Tibial nerve (tissue), 4 donors: ENCODE data around the gene GLIPR1L1.

Experiments used
- EP300 ChIP-seq, 2 donors: sonication (generic); formaldehyde crosslinking; IDR thresholded peaks; one replicate each; pipeline ENCODE4 v1.6.1; 2017; ENCODE audit warnings: antibody characterized with exemption in 2 of 2, mild to moderate bottlenecking in 1 of 2
- POLR2A ChIP-seq, 2 donors: fragments of 450-650 bp; IDR thresholded peaks; one replicate each; pipeline ENCODE4 v1.6.1; 2017; ENCODE audit warnings: antibody characterized with exemption in 2 of 2, mild to moderate bottlenecking in 2 of 2, moderate library complexity in 2 of 2
- TF ChIP-seq, protein P1 (sequence below), 5 experiments: fragments of 200-600 bp in 3 of 5; fragments of 450-650 bp in 2 of 5; sonication (generic) in 3 of 5; IDR thresholded peaks; one replicate each; pipeline ENCODE4 v1.5.1; 2016 to 2019; ENCODE audit warnings: antibody characterized with exemption in 5 of 5, mild to moderate bottlenecking in 3 of 5, moderate library complexity in 2 of 5

DNA sequence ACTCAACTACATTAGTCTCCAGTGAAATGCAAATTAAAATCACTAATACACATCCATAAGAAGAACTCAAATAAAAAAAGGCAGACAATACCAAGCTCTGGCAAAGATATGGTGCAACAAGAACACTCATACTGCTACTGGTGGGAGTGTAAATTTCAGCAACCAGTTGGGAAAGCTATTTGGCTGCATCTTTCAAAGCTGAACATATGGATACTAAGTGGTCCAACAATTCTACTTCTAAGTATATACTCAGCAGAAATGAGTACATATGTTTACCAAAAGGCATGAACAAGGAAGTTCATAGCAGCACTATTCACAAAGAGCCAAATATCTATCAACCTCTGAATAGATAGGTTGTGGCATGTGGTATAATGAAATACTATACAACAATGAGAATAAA lies 31.7 kb upstream of the GLIPR1L1 start:
- TF ChIP-seq, protein P1, sequence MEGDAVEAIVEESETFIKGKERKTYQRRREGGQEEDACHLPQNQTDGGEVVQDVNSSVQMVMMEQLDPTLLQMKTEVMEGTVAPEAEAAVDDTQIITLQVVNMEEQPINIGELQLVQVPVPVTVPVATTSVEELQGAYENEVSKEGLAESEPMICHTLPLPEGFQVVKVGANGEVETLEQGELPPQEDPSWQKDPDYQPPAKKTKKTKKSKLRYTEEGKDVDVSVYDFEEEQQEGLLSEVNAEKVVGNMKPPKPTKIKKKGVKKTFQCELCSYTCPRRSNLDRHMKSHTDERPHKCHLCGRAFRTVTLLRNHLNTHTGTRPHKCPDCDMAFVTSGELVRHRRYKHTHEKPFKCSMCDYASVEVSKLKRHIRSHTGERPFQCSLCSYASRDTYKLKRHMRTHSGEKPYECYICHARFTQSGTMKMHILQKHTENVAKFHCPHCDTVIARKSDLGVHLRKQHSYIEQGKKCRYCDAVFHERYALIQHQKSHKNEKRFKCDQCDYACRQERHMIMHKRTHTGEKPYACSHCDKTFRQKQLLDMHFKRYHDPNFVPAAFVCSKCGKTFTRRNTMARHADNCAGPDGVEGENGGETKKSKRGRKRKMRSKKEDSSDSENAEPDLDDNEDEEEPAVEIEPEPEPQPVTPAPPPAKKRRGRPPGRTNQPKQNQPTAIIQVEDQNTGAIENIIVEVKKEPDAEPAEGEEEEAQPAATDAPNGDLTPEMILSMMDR (IDR thresholded peaks at IDR 0.05), result no peak
- TF ChIP-seq EP300 (IDR thresholded peaks at IDR 0.05) (no peak), POLR2A (IDR thresholded peaks at IDR 0.05) (no peak)
